GM23248 (cell line): Measurements from ENCODE around the gene AMACR. TPM values are rescaled to one million over a fixed set of nuclear protein-coding genes. Genes with fewer than 3 reads are reported as not detected.

Experiments
- DNase-seq: peaks from one replicate; pipeline ENCODE4 v3.0.0-alpha.2; 2015
- H2AFZ ChIP-seq: fragments of 200-600 bp; sonication (generic); 2 replicates; pipeline ENCODE4 v1.6.1; 2016; ENCODE audit warnings: antibody characterized with exemption
- H3F3A ChIP-seq: fragments of 200-600 bp; sonication (generic); 2 replicates; pipeline ENCODE4 v1.6.1; 2016; ENCODE audit warnings: mild to moderate bottlenecking, antibody characterized with exemption, mixed run types; ENCODE audit not compliant: insufficient read depth
- H3K27ac ChIP-seq: fragments of 200-600 bp; sonication (generic); 2 replicates; pipeline ENCODE4 v1.5.1; 2016; ENCODE audit warnings: mild to moderate bottlenecking
- H3K27me3 ChIP-seq: fragments of 200-600 bp; sonication (generic); replicated peaks from 2 replicates; pipeline ENCODE4 v1.6.1; 2016; ENCODE audit warnings: mild to moderate bottlenecking; ENCODE audit not compliant: insufficient read depth
- H3K36me3 ChIP-seq: fragments of 200-600 bp; sonication (generic); 2 replicates; pipeline ENCODE4 v1.6.1; 2016; ENCODE audit warnings: low read depth, mild to moderate bottlenecking
- H3K4me1 ChIP-seq: fragments of 200-600 bp; sonication (generic); 2 replicates; pipeline ENCODE4 v1.6.1; 2016; ENCODE audit warnings: mild to moderate bottlenecking; ENCODE audit not compliant: insufficient read depth
- H3K4me2 ChIP-seq: fragments of 200-600 bp; sonication (generic); one replicate; pipeline ENCODE4 v1.6.1; 2016; ENCODE audit warnings: mild to moderate bottlenecking; ENCODE audit not compliant: unreplicated experiment
- H3K4me3 ChIP-seq: fragments of 200-600 bp; sonication (generic); 2 replicates; pipeline ENCODE4 v1.5.1; 2016; ENCODE audit warnings: mild to moderate bottlenecking
- H3K79me2 ChIP-seq: fragments of 200-600 bp; sonication (generic); 2 replicates; pipeline ENCODE4 v1.6.1; 2016; ENCODE audit warnings: mild to moderate bottlenecking; ENCODE audit not compliant: insufficient read depth
- H3K9ac ChIP-seq: fragments of 200-600 bp; sonication (generic); 2 replicates; pipeline ENCODE4 v1.6.1; 2016; ENCODE audit warnings: mild to moderate bottlenecking
- H3K9me2 ChIP-seq: fragments of 200-600 bp; sonication (generic); 2 replicates; pipeline ENCODE4 v1.6.1; 2016; ENCODE audit warnings: mixed run types, mild to moderate bottlenecking, moderate library complexity; ENCODE audit not compliant: insufficient read depth
- H3K9me3 ChIP-seq: fragments of 200-600 bp; sonication (generic); one replicate; pipeline ENCODE4 v1.6.1; 2017; ENCODE audit warnings: low read depth
- H4K20me1 ChIP-seq: fragments of 200-600 bp; sonication (generic); 2 replicates; pipeline ENCODE4 v1.6.0; 2016; ENCODE audit not compliant: insufficient read depth
- EZH2 ChIP-seq: fragments of 200-600 bp; sonication (generic); IDR thresholded peaks from 2 replicates; pipeline ENCODE4 v1.6.1; 2018; ENCODE audit warnings: antibody characterized with exemption, mild to moderate bottlenecking; ENCODE audit not compliant: insufficient read depth, poor library complexity, severe bottlenecking
- EZH2phosphoT487 ChIP-seq: fragments of 200-600 bp; sonication (generic); IDR thresholded peaks from 2 replicates; pipeline ENCODE4 v1.6.1; 2018; ENCODE audit warnings: antibody characterized with exemption, moderate library complexity, mild to moderate bottlenecking, low read depth; ENCODE audit not compliant: insufficient read depth
- WGBS, 2 experiments: methylation state at CpG; one replicate each; pipeline ENCODE4 v1.1.6; 2015 to 2017; ENCODE audit warnings: low lambda C conversion rate in 2 of 2, low coverage in 1 of 2; ENCODE audit errors: missing lambda C conversion rate in 2 of 2; 5-methylcytosine and 5-hydroxymethylcytosine counted together
- in situ Hi-C: fragments of 300-500 bp; cut with MboI; formaldehyde crosslinking; loops from 2 replicates; pipeline ENCODE4 v1.15.0; 2020
- polyA plus RNA-seq: library from polyadenylated mRNA; unstranded; fragments of >200 nt; fragmentation: Nextera tagmentation; extraction: Ambion mirVana; gene quantifications from 2 replicates; pipeline ENCODE4 v1.2.1, GENCODE V29; 2016
- total RNA-seq: library from RNA; depleted of rRNA; stranded (reverse); fragments of >200 nt; shearing (Covaris generic); gene quantifications from 2 replicates; pipeline ENCODE4 v1.2.3, GENCODE V29; 2014

The AMACR gene
- total and polyA plus RNA-seq, 2 experiments from 2014 or later = 22.5 to 22.6 TPM

GRCh38 chr5:34007201-34007620, 639 bp downstream of the AMACR start:
- 1 to 4% methylated on average over 11 of the region's 11 CpGs for WGBS, 2 experiments
- in situ Hi-C loops = loop anchor here (10.0 to 25.0 kb wide), 2 partner anchors 458 to 880 kb away; no protein-coding TSS in a partner anchor

GRCh38 chr5:34005681-34006080, 2.2 kb downstream of the AMACR start:
- Histone ChIP-seq H3K9ac (no peak overlapping the region), H3K36me3 (peaks cover 6% of the 10 kb centered on the region; the same call in 1 of the 2 replicates), H3K79me2 (peaks cover 25% of the 10 kb centered on the region), H3F3A (peaks cover 33% of the 10 kb centered on the region), H3K4me1 (peaks cover 20% of the 10 kb centered on the region), H3K9me3 (no peaks in the 10 kb centered on the region), H3K4me3 (no peak overlapping the region), H3K27me3 (no peaks in the 10 kb centered on the region), H2AFZ (no peak overlapping the region), H3K9me2 (no peaks in the 10 kb centered on the region), H3K27ac (no peak overlapping the region), H4K20me1 (no peaks in the 10 kb centered on the region), H3K4me2 (no peak overlapping the region)
- in situ Hi-C loops = loop anchor here (10.0 to 25.0 kb wide), 2 partner anchors 459 to 882 kb away; no protein-coding TSS in a partner anchor
- DNase-seq = no peak
- 95 to 97% methylated on average over 4 of the region's 4 CpGs for WGBS, 2 experiments
- TF ChIP-seq EZH2 = no peak
- no peak for TF ChIP-seq EZH2phosphoT487

More at GRCh38 chr5:34007201-34007620, 639 bp downstream of the AMACR start:
- peaks cover 33% of the 10 kb centered on the region for H3F3A ChIP-seq
- no peaks in the 10 kb centered on the region for H3K9me3 ChIP-seq
- H3K9ac ChIP-seq = peak overlapping the region; percentile 83
- H3K27ac ChIP-seq = peak overlapping the region; percentile 80
- H3K9me2 ChIP-seq = no peaks in the 10 kb centered on the region
- no peaks in the 10 kb centered on the region for H4K20me1 ChIP-seq
- H3K27me3 ChIP-seq = no peaks in the 10 kb centered on the region
- DNase-seq = peak; percentile 50
- TF ChIP-seq EZH2phosphoT487 (no peak), EZH2 (no peak)
- H3K79me2 ChIP-seq = peaks cover 25% of the 10 kb centered on the region
- peaks cover 20% of the 10 kb centered on the region for H3K4me1 ChIP-seq
- H3K4me2 ChIP-seq = peak overlapping the region; percentile 96
- H3K4me3 ChIP-seq = peak overlapping the region; percentile 83
- H3K36me3 ChIP-seq = peaks cover 6% of the 10 kb centered on the region; the same call in 1 of the 2 replicates
- H2AFZ ChIP-seq = peak overlapping the region; percentile 97

- DNase-seq = no peak
- Histone ChIP-seq H3F3A (peaks cover 30% of the 10 kb centered on the region), H3K9ac (no peak overlapping the region), H3K79me2 (peaks cover 25% of the 10 kb centered on the region), H3K4me2 (no peak overlapping the region), H3K4me1 (peaks cover 20% of the 10 kb centered on the region), H2AFZ (no peak overlapping the region), H4K20me1 (no peaks in the 10 kb centered on the region), H3K9me2 (no peaks in the 10 kb centered on the region), H3K36me3 (peaks cover 7% of the 10 kb centered on the region), H3K9me3 (no peaks in the 10 kb centered on the region), H3K4me3 (no peak overlapping the region), H3K27me3 (no peaks in the 10 kb centered on the region), H3K27ac (no peak overlapping the region)
- 92 to 98% methylated on average over 4 of the region's 4 CpGs for WGBS, 2 experiments
- TF ChIP-seq EZH2 = no peak
- TF ChIP-seq EZH2phosphoT487 = no peak
- in situ Hi-C loops = loop anchor here (10.0 to 25.0 kb wide), 2 partner anchors 460 to 882 kb away; no protein-coding TSS in a partner anchor
Measured at GRCh38 chr5:34005211-34005610, 2.6 kb downstream of the AMACR start.

- H3K36me3 ChIP-seq = peaks cover 9% of the 10 kb centered on the region
- peaks cover 13% of the 10 kb centered on the region for H3K4me1 ChIP-seq
- no peak for TF ChIP-seq EZH2
- H4K20me1 ChIP-seq = no peaks in the 10 kb centered on the region
- H2AFZ ChIP-seq = no peak overlapping the region
- H3K4me2 ChIP-seq = no peak overlapping the region
- H3F3A ChIP-seq = peaks cover 18% of the 10 kb centered on the region
- no peak overlapping the region for H3K9ac ChIP-seq
- H3K9me3 ChIP-seq = no peaks in the 10 kb centered on the region
- no peaks in the 10 kb centered on the region for H3K9me2 ChIP-seq
- in situ Hi-C loops = loop anchor here (10.0 to 25.0 kb wide), 2 partner anchors 461 to 883 kb away; no protein-coding TSS in a partner anchor
- H3K27ac ChIP-seq = no peak overlapping the region
- peaks cover 25% of the 10 kb centered on the region for H3K79me2 ChIP-seq
- no peak for DNase-seq
- no peaks in the 10 kb centered on the region for H3K27me3 ChIP-seq
- no peak overlapping the region for H3K4me3 ChIP-seq
- 82 to 84% methylated on average over 4 of the region's 4 CpGs for WGBS, 2 experiments
Measured at GRCh38 chr5:34003941-34004340, 3.9 kb downstream of the AMACR start.
